ENCODE data around the gene HOOK2.
"Not testable (repeated sequence)": the region's sequence is repeated elsewhere in the genome, so short reads cannot be mapped to it uniquely, and the experiment has no call there.

HOOK2 gene

DNA sequence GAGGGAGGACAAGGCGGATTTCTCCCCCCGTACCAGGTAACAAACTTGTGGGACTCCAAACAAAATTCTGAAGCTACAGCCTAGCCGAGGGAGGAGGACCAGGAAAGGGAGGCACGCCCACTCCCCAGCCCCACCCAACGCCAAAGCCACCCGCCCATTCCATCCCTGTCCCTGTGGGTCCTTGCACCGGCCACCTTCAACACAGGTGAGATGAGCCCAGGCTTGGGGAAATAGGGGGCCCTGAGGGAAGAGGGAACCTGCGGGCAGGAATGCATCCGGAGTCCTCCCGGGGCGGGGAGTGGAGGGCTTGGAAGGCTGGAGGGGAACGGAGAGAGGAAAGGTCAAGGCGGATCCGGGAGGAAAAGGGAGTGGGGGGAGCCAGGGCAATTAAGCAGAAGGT, 23.7 kb downstream of the HOOK2 start, which contains the start of gene BEST2:
TSS of gene BEST2 (plus strand) at position 157 of the 400 bp plus-strand sequence. CDS start 802 bp downstream, outside the sequence.
- no peak for DNase-seq

DNA sequence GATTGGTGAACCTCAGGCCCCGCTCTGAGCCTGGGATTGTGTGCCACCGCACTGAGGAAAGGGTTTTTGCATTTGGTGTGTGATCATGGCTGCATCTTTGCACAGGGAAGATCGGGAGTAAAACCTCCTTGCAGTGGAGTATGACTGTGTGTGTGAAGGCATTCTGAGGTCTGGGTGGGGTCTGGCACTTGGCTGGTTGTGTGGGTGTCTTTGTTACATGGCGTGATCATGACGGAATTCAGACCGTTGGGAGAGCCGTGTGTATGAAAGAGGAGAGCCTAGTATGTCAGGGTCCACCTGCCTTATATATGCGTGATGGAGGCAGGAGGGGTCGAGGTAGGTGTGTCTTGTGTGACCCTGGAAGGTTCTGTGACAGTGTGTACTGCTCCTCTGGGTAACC, 24.5 kb downstream of the HOOK2 start:
- no peak for DNase-seq

DNA sequence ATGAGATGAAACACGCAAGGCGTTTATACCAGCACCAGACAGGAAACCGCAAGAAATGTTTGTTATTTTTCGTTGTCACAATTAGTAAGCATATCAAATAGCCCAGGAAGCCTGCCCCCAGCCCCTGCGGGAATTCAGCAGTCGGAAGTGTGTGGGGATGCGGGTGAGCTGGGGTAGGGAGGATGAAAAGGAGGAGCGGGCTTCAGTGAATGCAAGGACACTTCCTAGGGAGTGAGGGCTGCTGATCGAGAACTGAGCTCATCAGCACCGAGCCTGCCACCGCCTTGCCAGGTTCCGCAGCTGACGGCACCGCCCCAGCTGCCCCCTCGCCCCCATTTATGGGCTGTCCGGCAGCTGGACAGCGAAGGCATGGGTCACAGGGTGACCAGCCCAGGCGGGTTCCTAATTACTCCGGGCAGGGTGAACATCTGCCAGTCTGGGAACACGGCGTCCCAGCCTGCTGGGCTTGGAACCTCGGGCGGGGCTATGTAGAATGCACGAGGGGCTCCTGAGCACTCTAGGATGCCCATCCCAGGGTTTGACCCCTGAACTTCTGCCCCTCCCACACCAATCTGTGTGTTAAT, 25.3 kb downstream of the HOOK2 start:
- DNase-seq, result no peak

DNA sequence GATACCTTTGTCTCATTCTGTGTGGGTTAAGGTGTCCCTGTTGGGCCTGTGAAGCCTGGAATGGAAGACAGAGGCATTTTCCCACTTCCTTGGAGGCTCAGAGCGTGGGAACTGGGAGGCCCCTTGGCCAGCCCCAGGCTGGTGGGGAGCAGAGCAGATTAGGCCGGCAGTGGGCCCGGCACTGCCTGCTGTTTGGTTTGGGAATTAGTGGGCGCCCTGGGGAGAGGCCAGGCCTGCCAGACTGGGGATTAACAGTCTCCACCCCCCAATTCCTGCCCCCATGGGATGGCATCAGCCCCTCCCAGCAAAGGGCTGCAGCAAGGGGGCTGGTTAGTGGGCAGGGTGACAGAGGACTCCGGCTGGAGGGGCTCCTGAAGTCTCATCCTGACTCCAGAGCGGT, 26.9 kb downstream of the HOOK2 start:
- DNase-seq, result no peak

- no peak for DNase-seq
Observed at GRCh38 chr19:12745166-12745897, 30.0 kb downstream of the HOOK2 start.

DNA sequence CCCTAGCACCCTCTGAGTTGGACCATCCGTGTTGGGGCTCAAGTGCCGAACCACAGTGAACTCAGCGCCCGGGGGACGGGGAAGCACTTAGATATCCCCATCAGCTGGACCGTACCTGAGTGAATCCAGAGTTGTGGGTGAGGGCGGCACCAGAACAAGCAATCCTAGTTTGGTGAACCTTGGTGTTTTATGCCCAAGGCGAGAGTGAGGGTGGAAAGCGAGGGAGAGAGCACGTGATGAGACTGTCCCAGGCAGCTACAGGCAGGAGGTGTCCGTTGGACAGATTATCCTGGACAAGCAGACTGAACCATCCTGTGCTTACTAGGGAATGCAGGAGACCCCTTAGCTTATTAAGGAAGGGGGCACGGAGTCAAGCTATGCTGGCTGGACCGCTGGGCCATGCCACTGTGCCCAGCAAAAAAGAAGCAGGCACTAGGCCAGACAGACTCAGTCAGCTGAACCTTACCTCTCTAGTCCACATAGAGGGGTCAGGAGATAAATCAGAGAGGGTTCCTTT, 37.5 kb downstream of the HOOK2 start:
- no peak for DNase-seq

- DNase-seq, result peak; percentile 84
Observed at GRCh38 chr19:12736995-12737834, 38.1 kb downstream of the HOOK2 start, which contains the start of gene GET3. TSS of gene GET3 (plus strand) at chr19:12737497. CDS start at chr19:12737506, 9 bp downstream.

- DNase-seq, result no peak
Observed at GRCh38 chr19:12733369-12734214, 41.8 kb downstream of the HOOK2 start.

GRCh38 chr19:12731337-12731736, 44.0 kb downstream of the HOOK2 start:
- no peak for DNase-seq

DNA sequence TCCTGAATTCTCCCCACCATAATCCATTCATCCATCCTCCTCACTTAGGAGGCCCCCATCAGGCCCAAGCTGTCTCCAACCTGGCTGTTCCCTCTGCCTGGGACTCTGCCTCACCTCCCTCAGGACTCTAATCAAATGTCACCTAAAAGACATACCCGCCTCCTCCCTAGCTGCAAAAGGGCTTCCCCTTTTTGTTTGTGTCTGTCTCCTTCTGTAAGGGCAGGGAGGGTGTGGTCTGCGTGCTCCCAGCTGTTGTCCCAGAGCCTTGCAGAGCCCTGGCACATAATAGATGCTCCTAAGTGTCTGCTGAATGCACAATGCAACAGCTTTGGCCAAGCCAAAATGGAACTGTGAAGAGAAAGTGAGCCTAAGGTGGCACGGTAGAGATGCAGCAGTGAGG, 45.3 kb downstream of the HOOK2 start:
- DNase-seq, result no peak

GRCh38 chr19:12727745-12728433, 47.5 kb downstream of the HOOK2 start:
- DNase-seq, result no peak

DNA sequence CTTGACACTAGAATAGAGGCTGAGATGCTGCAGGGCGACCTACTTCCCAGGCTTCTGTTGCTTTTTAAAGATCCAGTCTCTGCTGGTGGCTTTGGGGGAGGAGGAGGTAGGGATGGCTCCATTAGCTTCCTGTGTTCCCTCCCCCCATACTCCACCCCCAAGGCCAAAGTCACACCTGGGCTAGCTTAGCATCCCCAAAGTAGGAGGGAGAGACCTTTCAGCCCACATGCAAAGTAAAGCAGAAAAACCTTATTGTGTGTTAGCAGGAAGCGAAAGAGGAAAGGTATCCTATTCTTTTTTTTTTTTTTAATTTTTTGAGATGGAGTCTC, 48.4 kb downstream of the HOOK2 start:
- DNase-seq, result no peak

GRCh38 chr19:12725612-12726011, 49.7 kb downstream of the HOOK2 start:
- not testable (repeated sequence) for DNase-seq

DNA sequence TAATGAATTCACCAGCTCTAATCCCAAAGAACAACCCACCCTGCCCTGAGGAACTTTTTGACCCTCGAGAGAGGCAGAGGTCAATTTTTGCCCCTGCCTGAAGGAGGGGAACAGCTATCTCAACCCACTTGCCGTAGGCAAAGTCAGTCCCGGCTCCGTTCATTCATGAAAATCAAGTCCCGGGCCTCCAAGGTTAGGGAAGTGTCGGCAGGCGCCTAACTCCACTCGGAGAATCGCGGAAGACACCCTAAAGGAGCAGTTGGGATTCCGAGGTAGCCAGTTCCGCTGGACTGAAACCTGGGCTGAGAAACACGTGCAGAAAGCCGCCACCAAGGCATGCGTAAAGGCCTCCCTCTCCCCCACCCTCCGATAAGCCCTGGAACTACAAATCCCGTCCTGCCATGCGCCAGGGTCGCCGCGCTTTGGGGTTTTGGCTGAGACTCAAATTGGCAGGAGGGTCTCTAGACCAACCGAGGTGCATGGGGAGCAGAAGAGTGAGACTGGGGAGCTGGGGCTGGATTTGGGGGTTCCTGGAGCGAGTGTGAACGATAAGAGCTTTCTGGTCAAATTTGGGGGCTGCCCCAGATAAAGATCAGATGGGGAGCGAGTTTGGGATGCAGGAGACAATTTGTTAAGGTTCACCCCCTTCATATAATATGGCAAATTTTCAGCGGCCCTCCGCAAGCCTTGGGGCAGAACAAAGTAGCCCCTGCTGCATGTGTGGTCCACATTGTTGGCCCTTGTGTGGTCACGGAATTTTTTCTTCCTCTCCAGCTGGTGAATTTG, 51.5 kb downstream of the HOOK2 start, which contains the start of gene TNPO2:
TSS of gene TNPO2 (minus strand) at position 292 of the 786 bp plus-strand sequence. CDS start 2,955 bp downstream, outside the sequence.
- no peak for DNase-seq

GRCh38 chr19:12723381-12723640, 52.0 kb downstream of the HOOK2 start:
- no peak for DNase-seq

- peak; percentile 82 for DNase-seq
Observed at GRCh38 chr19:12722566-12723380, 52.6 kb downstream of the HOOK2 start.

- DNase-seq, result no peak
Observed at GRCh38 chr19:12721656-12722565, 53.4 kb downstream of the HOOK2 start.

DNA sequence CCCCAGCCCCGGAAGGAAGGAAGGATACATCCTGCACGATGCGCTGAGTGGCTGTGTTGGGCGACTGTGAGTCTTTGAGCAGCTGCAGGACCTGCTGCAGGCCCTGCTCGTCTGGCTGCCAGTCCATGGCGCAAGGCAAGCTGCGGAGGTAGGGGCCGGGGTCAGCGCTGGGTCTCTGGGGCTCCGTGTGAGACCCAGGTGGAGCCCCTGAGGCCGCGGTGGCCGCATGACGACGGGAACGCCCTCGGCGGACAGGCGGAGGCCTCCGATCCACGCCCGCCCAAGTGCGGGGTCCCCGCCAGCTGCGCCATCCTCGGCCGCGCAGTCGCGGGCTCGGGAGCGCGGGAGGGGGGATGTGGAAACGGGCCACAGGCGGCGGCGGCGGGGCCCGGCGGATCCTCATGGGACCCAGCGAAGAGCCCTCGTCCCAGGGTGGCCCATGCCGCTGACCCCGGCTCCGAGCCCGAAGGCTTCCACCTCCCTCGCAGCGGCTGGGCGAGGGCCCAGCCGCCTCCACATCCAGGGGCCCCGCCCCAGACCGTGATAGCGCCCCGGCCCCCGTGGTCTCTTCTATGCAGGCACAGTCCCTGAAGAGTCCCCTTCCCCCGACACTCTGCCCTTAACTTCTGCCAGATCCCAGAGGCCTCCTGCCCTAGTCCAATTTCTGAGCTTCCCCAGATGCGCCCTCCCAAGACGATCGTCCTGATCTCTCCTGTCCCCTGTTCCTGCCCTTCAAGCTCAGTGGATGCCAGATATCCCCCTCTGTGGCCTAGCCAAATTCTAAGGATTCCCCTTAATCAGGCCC, 54.3 kb downstream of the HOOK2 start:
- DNase-seq, result no peak

All from GOT3 (cell line).